DND-41 (cell line): Measurements from ENCODE around the gene SUSD4.

Source experiments
- ATAC-seq: fragments of 200-7000 bp; cut with Tn5 transposase; 3 replicates; pipeline ENCODE4 v1.9.1; 2021; ENCODE audit warnings: low read depth; ENCODE audit not compliant: insufficient read depth
- DNase-seq: peaks from one replicate; pipeline ENCODE4 v3.0.0-alpha.2; 2020
- H2AFZ ChIP-seq: 2 replicates; pipeline ENCODE4 v1.6.0; 2012; ENCODE audit warnings: low read depth, low read length
- H3K27ac ChIP-seq: 2 replicates; pipeline ENCODE4 v1.5.1; 2012; ENCODE audit warnings: low read length, inconsistent platforms
- H3K27me3 ChIP-seq: fragments of 200-600 bp; sonication (generic); 2 replicates; pipeline ENCODE4 v1.6.0; 2012; ENCODE audit warnings: low read length, mild to moderate bottlenecking, inconsistent platforms; ENCODE audit not compliant: insufficient read depth, poor library complexity
- H3K36me3 ChIP-seq: 2 replicates; pipeline ENCODE4 v1.5.1; 2012; ENCODE audit warnings: low read length, inconsistent platforms; ENCODE audit not compliant: insufficient read depth
- H3K4me1 ChIP-seq: 2 replicates; pipeline ENCODE4 v1.5.1; 2012; ENCODE audit warnings: mild to moderate bottlenecking, low read length; ENCODE audit not compliant: insufficient read depth
- H3K4me2 ChIP-seq: 2 replicates; pipeline ENCODE4 v1.6.0; 2012; ENCODE audit warnings: mild to moderate bottlenecking, moderate library complexity, low read length, inconsistent platforms; ENCODE audit not compliant: insufficient read depth
- H3K4me3 ChIP-seq, 2 experiments: fragments of 200-600 bp in 1 of 2; shearing (Covaris generic) in 1 of 2; 2 replicates each; pipeline ENCODE4 v1.5.1; 2012 to 2016; ENCODE audit warnings: inconsistent platforms in 2 of 2, low read length in 2 of 2, mild to moderate bottlenecking in 2 of 2, low read depth in 1 of 2, moderate library complexity in 1 of 2
- H3K79me2 ChIP-seq: 2 replicates; pipeline ENCODE4 v1.6.0; 2012; ENCODE audit warnings: low read length, inconsistent platforms; ENCODE audit not compliant: insufficient read depth
- H3K9ac ChIP-seq: 2 replicates; pipeline ENCODE4 v1.6.0; 2012; ENCODE audit warnings: low read depth, mild to moderate bottlenecking, inconsistent platforms, low read length, moderate library complexity
- H3K9me3 ChIP-seq: 2 replicates; pipeline ENCODE4 v1.5.1; 2012; ENCODE audit warnings: low read length, moderate library complexity, mild to moderate bottlenecking, inconsistent platforms; ENCODE audit not compliant: insufficient read depth, severe bottlenecking
- H4K20me1 ChIP-seq: 2 replicates; pipeline ENCODE4 v1.6.0; 2012; ENCODE audit warnings: low read length; ENCODE audit not compliant: insufficient read depth
- EZH2 ChIP-seq: IDR thresholded peaks from 3 replicates; pipeline ENCODE4 v1.6.1; 2012; ENCODE audit warnings: borderline replicate concordance, low read depth, mild to moderate bottlenecking, moderate library complexity, low read length, inconsistent platforms; ENCODE audit not compliant: severe bottlenecking
- TF ChIP-seq, protein P1 (sequence below): IDR thresholded peaks from 2 replicates; pipeline ENCODE4 v1.5.1; 2012; ENCODE audit warnings: borderline replicate concordance, low read length, moderate library complexity, mild to moderate bottlenecking; ENCODE audit not compliant: poor library complexity, severe bottlenecking; ENCODE audit errors: extremely low read depth

The SUSD4 gene

DNA sequence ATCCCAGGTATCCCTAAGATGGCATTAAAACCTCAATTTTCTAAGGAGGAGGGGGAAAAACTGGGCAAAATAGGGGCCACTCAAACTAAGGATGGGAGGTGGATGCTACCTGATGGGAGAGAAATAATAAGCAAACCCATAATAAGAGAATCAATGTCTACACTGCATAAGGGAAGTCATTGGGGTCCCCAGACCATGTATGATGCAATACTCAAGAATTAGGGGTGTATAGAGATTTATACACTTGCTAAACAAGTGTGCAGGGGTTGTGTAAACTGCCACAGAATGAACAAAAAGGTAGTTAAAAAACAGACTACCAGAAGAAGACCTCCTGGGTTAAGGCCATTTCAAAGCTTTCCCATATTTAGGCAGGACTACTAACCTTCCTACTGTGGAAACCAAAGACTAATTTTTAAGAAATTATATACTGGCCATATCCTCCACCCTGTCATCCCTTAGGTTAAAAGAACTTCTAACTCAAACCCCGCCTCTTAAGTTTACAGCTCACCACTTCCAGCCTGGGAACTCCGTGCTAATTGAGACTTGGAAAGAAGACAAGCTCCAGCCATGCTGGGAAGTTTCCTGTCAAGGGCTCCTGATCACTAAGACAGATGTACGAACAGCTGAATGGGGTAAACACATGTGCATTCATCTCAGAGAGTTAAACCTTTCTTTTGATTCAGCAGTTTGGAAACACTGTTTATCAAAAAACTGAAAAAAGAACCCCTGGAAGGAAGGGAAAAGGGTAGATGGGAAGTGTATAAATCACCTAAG, 156.5 kb downstream of the SUSD4 start:
- H3K36me3 ChIP-seq = no peaks in the 10 kb centered on the region
- no peak overlapping the region for H2AFZ ChIP-seq
- no peaks in the 10 kb centered on the region for H4K20me1 ChIP-seq
- H3K9me3 ChIP-seq = no peaks in the 10 kb centered on the region
- no peaks in the 10 kb centered on the region for H3K79me2 ChIP-seq
- no peaks in the 10 kb centered on the region for H3K27me3 ChIP-seq
- no peak overlapping the region for H3K4me3 ChIP-seq
- H3K9ac ChIP-seq = no peak overlapping the region
- ATAC-seq (no peak), DNase-seq (no peak)
- no peak overlapping the region for H3K4me2 ChIP-seq
- TF ChIP-seq, protein P1, sequence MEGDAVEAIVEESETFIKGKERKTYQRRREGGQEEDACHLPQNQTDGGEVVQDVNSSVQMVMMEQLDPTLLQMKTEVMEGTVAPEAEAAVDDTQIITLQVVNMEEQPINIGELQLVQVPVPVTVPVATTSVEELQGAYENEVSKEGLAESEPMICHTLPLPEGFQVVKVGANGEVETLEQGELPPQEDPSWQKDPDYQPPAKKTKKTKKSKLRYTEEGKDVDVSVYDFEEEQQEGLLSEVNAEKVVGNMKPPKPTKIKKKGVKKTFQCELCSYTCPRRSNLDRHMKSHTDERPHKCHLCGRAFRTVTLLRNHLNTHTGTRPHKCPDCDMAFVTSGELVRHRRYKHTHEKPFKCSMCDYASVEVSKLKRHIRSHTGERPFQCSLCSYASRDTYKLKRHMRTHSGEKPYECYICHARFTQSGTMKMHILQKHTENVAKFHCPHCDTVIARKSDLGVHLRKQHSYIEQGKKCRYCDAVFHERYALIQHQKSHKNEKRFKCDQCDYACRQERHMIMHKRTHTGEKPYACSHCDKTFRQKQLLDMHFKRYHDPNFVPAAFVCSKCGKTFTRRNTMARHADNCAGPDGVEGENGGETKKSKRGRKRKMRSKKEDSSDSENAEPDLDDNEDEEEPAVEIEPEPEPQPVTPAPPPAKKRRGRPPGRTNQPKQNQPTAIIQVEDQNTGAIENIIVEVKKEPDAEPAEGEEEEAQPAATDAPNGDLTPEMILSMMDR = no peak
- no peak for TF ChIP-seq EZH2
- no peak overlapping the region for H3K27ac ChIP-seq
- H3K4me1 ChIP-seq = no peaks in the 10 kb centered on the region

DNA sequence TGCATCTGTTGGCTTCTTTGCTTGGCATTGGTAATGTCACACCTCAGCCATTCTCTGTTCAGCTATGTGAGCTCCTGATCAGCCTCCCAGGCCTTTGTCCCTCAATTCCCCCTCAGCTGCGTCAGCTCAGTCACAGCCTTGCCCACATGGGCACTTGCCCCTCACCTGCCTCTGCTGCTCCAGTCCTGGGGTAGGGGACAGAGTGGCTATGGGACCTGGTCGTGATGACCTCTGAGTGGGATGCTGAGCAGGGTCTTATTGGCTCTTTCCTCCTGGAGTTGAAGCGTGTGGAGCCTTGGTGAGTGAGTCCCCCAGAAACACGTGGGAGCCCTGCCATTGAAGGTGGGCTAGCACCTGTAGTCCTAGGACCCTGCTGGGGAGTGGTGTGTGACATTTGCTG, 159.6 kb downstream of the SUSD4 start:
- no peak overlapping the region for H3K9ac ChIP-seq
- no peaks in the 10 kb centered on the region for H3K9me3 ChIP-seq
- ATAC-seq = no peak

DNA sequence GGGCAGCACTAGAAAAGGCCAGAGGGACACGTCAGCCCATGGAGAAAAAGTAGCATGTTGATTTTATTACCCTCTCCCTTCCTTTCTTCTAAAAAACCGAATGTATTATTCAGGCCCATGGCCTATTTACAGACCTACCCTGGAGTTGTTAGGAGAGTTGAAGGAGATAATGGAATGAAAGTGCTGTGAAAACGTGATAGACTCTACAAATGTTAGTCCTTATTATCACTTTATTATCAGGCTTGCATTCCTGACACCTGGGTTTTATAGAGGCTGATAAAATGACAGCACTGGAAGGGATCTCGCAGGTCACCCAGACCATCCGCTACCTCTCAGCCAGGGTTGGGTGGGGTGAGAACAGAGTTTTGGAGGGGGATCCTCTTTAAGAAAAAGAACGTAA, 160.3 kb downstream of the SUSD4 start:
- no peak overlapping the region for H3K4me2 ChIP-seq
- H3K27ac ChIP-seq = no peak overlapping the region
- ATAC-seq (no peak), DNase-seq (no peak)
- no peak overlapping the region for H3K4me3 ChIP-seq
- H3K9ac ChIP-seq = no peak overlapping the region
- no peaks in the 10 kb centered on the region for H3K4me1 ChIP-seq
- H3K27me3 ChIP-seq = no peaks in the 10 kb centered on the region
- no peaks in the 10 kb centered on the region for H4K20me1 ChIP-seq
- H3K36me3 ChIP-seq = no peaks in the 10 kb centered on the region
- H2AFZ ChIP-seq = no peak overlapping the region
- H3K9me3 ChIP-seq = no peaks in the 10 kb centered on the region
- TF ChIP-seq, protein P1 = no peak
- TF ChIP-seq EZH2 = no peak
- H3K79me2 ChIP-seq = no peaks in the 10 kb centered on the region

More for the DNA sequence above, 159.6 kb downstream of the SUSD4 start:
- TF ChIP-seq, protein P1 = no peak
- no peak for TF ChIP-seq EZH2
- Histone ChIP-seq H2AFZ (no peak overlapping the region), H3K27me3 (no peaks in the 10 kb centered on the region), H3K4me1 (no peaks in the 10 kb centered on the region), H3K4me2 (no peak overlapping the region), H3K27ac (no peak overlapping the region), H4K20me1 (no peaks in the 10 kb centered on the region), H3K79me2 (no peaks in the 10 kb centered on the region), H3K36me3 (no peaks in the 10 kb centered on the region), H3K4me3 (no peak overlapping the region)
- DNase-seq = no peak

DNA sequence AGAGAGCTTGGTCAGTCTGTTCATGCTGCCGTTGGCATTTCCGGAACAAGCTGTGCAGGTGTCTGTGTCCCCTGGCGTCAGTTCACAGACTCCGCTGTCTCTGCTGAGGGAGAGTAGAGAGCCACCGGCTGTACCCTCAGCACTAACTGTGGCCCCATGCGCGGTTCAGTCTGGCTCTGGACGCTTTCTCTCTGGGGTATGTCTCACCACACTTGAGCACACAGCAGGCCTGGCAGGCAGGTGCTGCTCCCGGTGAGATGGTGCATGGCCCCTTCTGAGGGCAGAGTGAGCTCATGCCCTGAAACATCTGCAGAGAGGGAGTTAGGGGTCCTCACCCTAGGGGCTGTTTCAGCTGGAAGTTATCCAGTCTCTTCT, 161.0 kb downstream of the SUSD4 start:
- Histone ChIP-seq H3K4me3 (no peak overlapping the region), H3K79me2 (no peaks in the 10 kb centered on the region), H3K27me3 (no peaks in the 10 kb centered on the region), H3K4me2 (no peak overlapping the region), H3K9me3 (no peaks in the 10 kb centered on the region), H3K36me3 (no peaks in the 10 kb centered on the region), H2AFZ (no peak overlapping the region), H4K20me1 (no peaks in the 10 kb centered on the region), H3K9ac (no peak overlapping the region), H3K27ac (no peak overlapping the region), H3K4me1 (no peaks in the 10 kb centered on the region)
- TF ChIP-seq, protein P1 = no peak
- TF ChIP-seq EZH2 = no peak
- DNase-seq (peak; percentile 69), ATAC-seq (peak; percentile 88)
